Right lobe of liver (tissue), 6 donors: ENCODE results near the gene CA12. TPM values are rescaled to one million over a fixed set of nuclear protein-coding genes. Genes with fewer than 3 reads are reported as not detected.

Source experiments
- ATAC-seq, 4 donors: fragments of 200-7000 bp; cut with Tn5 transposase; one replicate each; pipeline ENCODE4 v1.9.1; 2020; ENCODE audit warnings: mild to moderate bottlenecking in 4 of 4, moderate library complexity in 4 of 4
- DNase-seq, 3 donors: peaks; one replicate each; pipeline ENCODE4 v3.0.0-alpha.2; 2020
- H3K27ac ChIP-seq, 3 donors: fragments of 200-600 bp; one replicate each; pipeline ENCODE4 v1.8.0; 2022
- H3K27me3 ChIP-seq, 2 donors: fragments of 200-600 bp; one replicate each; pipeline ENCODE4 v1.8.0; 2022
- H3K36me3 ChIP-seq, 4 donors: fragments of 200-600 bp; sonication (generic) in 1 of 4; one replicate each; pipeline versions ENCODE4 v1.5.1 to v1.8.0; 2017 to 2022; ENCODE audit warnings: control low read depth in 1 of 4
- H3K4me1 ChIP-seq, 4 donors: fragments of 200-600 bp; sonication (generic) in 1 of 4; one replicate each; pipeline versions ENCODE4 v1.5.1 to v1.8.0; 2017 to 2022; ENCODE audit warnings: control low read depth in 1 of 4
- H3K4me3 ChIP-seq, 3 donors: fragments of 200-600 bp; one replicate each; pipeline ENCODE4 v1.8.0; 2022
- H3K9me3 ChIP-seq, 4 donors: fragments of 200-600 bp; sonication (generic) in 1 of 4; one replicate each; pipeline versions ENCODE4 v1.5.1 to v1.8.0; 2017 to 2022; ENCODE audit warnings: control low read depth in 1 of 4
- CTCF ChIP-seq, 4 donors: fragments of 200-600 bp in 3 of 4; fragments of 450-650 bp in 1 of 4; IDR thresholded peaks; one replicate each; pipeline versions ENCODE4 v1.5.1 to v1.8.0; 2016 to 2022; ENCODE audit warnings: antibody characterized with exemption in 4 of 4, mild to moderate bottlenecking in 2 of 4
- POLR2A ChIP-seq: fragments of 450-650 bp; IDR thresholded peaks from one replicate; pipeline ENCODE4 v1.6.1; 2017; ENCODE audit warnings: antibody characterized with exemption, mild to moderate bottlenecking
- WGBS: methylation state at CpG from one replicate; pipeline ENCODE4 v1.1.6; 2018; ENCODE audit warnings: low coverage, low lambda C conversion rate; ENCODE audit not compliant: insufficient coverage; ENCODE audit errors: missing lambda C conversion rate; 5-methylcytosine and 5-hydroxymethylcytosine counted together
- intact Hi-C, 2 donors: fragments of 100-400 bp; cut with DNase I; formaldehyde crosslinking; loops; one replicate each; pipeline versions ENCODE4 v1.11.2 to v1.14.1; 2022
- total RNA-seq, 6 experiments: library from RNA; depleted of rRNA in 2 of 6; stranded (reverse); fragments of >200 nt in 2 of 6; fragmentation: NEBNext Ultra II Directional in 3 of 6; extraction: Animal tissue kit (Norgen Biotek cat#: 25700) in 3 of 6; gene quantifications; one replicate each; pipeline versions ENCODE4 v1.1.0 to v1.2.4, GENCODE V29; 2016 to 2023
- donor health status: DM: no; HTN: yes; CAD: no.
- donor health status: DM: no; HTN: no; CAD: no.
- donor health status: DM: no; HTN: no; CAD: no.
- donor health status: DM: no; HTN: yes; CAD: no.
- donor health status: DM: no; HTN: yes; CAD: no.

CA12 gene
- total RNA-seq, 6 experiments from 2014 or later: 0.02 to 18.3 (median 1.4) TPM

GRCh38 chr15:63372753-63373152 lies 8.9 kb downstream of the CA12 start:
- no peak overlapping the region for H3K4me3 ChIP-seq
- no peaks in the 10 kb centered on the region for H3K36me3 ChIP-seq
- WGBS: 80% methylated on average over 1 of the region's 5 CpGs
- no peaks in the 10 kb centered on the region for H3K4me1 ChIP-seq
- no peak for ATAC-seq
- DNase-seq: no peak
- H3K9me3 ChIP-seq: no peaks in the 10 kb centered on the region
- H3K27ac ChIP-seq: no peak overlapping the region
- intact Hi-C loops: no loop called here
- TF ChIP-seq POLR2A (no peak), CTCF (IDR thresholded peaks at IDR 0.05) (no peak)
- no peaks in the 10 kb centered on the region for H3K27me3 ChIP-seq

GRCh38 chr15:63372018-63372705 lies 9.5 kb downstream of the CA12 start:
- Histone ChIP-seq H3K27ac (no peak overlapping the region), H3K9me3 (no peaks in the 10 kb centered on the region), H3K4me3 (no peak overlapping the region), H3K36me3 (no peaks in the 10 kb centered on the region), H3K27me3 (no peaks in the 10 kb centered on the region), H3K4me1 (no peaks in the 10 kb centered on the region)
- no peak for TF ChIP-seq POLR2A
- TF ChIP-seq CTCF (IDR thresholded peaks at IDR 0.05): no peak
- DNase-seq (no peak), ATAC-seq (peak in 1 of 4 donors; percentile 63)
- intact Hi-C loops: no loop called here
- 79% methylated on average over 5 of the region's 12 CpGs for WGBS

GRCh38 chr15:63371297-63371918 lies 10.2 kb downstream of the CA12 start:
- H3K36me3 ChIP-seq: no peaks in the 10 kb centered on the region
- DNase-seq (no peak), ATAC-seq (no peak)
- WGBS: 50% methylated on average over 1 of the region's 15 CpGs
- H3K27ac ChIP-seq: no peak overlapping the region
- no peak overlapping the region for H3K4me3 ChIP-seq
- intact Hi-C loops: no loop called here
- no peak for TF ChIP-seq POLR2A
- no peak for TF ChIP-seq CTCF (IDR thresholded peaks at IDR 0.05)
- no peaks in the 10 kb centered on the region for H3K27me3 ChIP-seq
- H3K4me1 ChIP-seq: no peaks in the 10 kb centered on the region
- H3K9me3 ChIP-seq: no peaks in the 10 kb centered on the region

GRCh38 chr15:63370764-63371163 lies 10.9 kb downstream of the CA12 start:
- no peak for DNase-seq
- Histone ChIP-seq H3K4me3 (no peak overlapping the region), H3K27me3 (no peaks in the 10 kb centered on the region), H3K36me3 (no peaks in the 10 kb centered on the region), H3K9me3 (no peaks in the 10 kb centered on the region), H3K27ac (no peak overlapping the region), H3K4me1 (no peaks in the 10 kb centered on the region)
- WGBS: 83% methylated on average over 1 of the region's 4 CpGs
- ATAC-seq: no peak
- intact Hi-C loops: no loop called here
- TF ChIP-seq CTCF (IDR thresholded peaks at IDR 0.05) (no peak), POLR2A (no peak)
